ENCODE measurements around the gene PCP2. TPM values are rescaled to one million over a fixed set of nuclear protein-coding genes. Genes with fewer than 3 reads are reported as not detected.

The PCP2 gene
- total and polyA plus RNA-seq, 2 of the 13 experiments (the other 11 are each of a cell fraction or from before 2014, with no cell fraction given): 0.62 TPM; not detected in 1

DNA sequence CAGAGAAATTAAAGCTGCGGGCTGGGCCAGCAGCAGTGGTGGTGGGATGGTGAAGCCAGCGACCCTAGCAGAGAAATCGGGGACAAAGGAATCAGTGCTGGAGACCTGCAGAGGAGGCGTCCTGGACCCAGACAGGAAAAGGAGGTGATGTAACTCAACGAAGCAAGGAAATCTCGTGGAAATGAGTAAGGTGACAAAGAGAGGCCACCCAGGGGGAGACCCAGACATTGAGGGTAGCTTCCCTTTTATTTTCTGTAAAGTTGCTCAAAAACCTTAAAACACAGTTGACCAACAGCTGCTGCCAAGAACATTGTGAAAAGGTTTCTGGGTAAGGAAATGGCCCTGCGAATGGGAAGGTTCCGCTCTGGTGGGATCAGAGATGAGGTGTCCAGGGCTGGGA lies 22.1 kb upstream of the PCP2 start:
- no peaks in the 10 kb centered on the region for H4K20me1 ChIP-seq (ENCODE audit: insufficient read depth, low read length)
- no peaks in the 10 kb centered on the region for H3K79me2 ChIP-seq (ENCODE audit: insufficient read depth, low read length)
- no peak overlapping the region for H2AFZ ChIP-seq (ENCODE audit: low read length)
- no peak overlapping the region for H3K9ac ChIP-seq (ENCODE audit: insufficient read depth, low read depth, low read length)
- no peaks in the 10 kb centered on the region for H3K9me3 ChIP-seq (ENCODE audit: low read length)
- H3K36me3 ChIP-seq (replicated peaks in 1 of 2; ENCODE audit: control insufficient read depth in 1 of 2, insufficient read depth in 2 of 2, low read length in 2 of 2): no peaks in the 10 kb centered on the region
- 51% methylated on average over 8 of the region's 8 CpGs for WGBS (ENCODE audit: low lambda C conversion rate)
- ChIA-PET POLR2A (no interaction called here), CTCF (ENCODE audit: low intra/inter-chr PET ratio, low total read pairs) (no interaction called here)
- H3K4me2 ChIP-seq (ENCODE audit: low read depth, low read length): no peak overlapping the region
- H3K4me3 ChIP-seq (replicated peaks in 1 of 3; ENCODE audit: insufficient read depth in 1 of 3, low read depth in 2 of 3, low read length in 3 of 3): no peak overlapping the region
- intact Hi-C loops (cut with micrococcal nuclease; ENCODE audit: unreplicated experiment) (no loop called here), in situ Hi-C loops (cut with HindIII; ENCODE audit: extremely low pct_ligation_motif_present, low pct_unique_long_range_greater_than_20kb) (no loop called here)
- BruUV-seq (replicated peaks): no TSS peak
- ATAC-seq (no peak), FAIRE-seq (no peak), DNase-seq (ENCODE audit: low spot score) (no peak)
- H3K4me1 ChIP-seq (ENCODE audit: insufficient read depth, low read length): peaks cover 21% of the 10 kb centered on the region
- no peak overlapping the region for H3K27ac ChIP-seq (ENCODE audit: extremely low read length, insufficient read depth, low read length)
- TF ChIP-seq ZNF781 (CRISPR knock-in tag; IDR thresholded peaks at IDR 0.05; ENCODE audit: borderline replicate concordance, not compliant biosample characterization) (no peak), SKI (IDR thresholded peaks at IDR 0.05; ENCODE audit: partially characterized antibody) (no peak), ZNF616 (CRISPR knock-in tag; IDR thresholded peaks at IDR 0.05; ENCODE audit: low read depth) (no peak), MLX (CRISPR knock-in tag; IDR thresholded peaks at IDR 0.05) (no peak), SOX6 (IDR thresholded peaks at IDR 0.05) (no peak), SOX6 (CRISPR knock-in tag; IDR thresholded peaks at IDR 0.05) (no peak), NCOR1 (IDR thresholded peaks at IDR 0.05; ENCODE audit: borderline replicate concordance, low read length) (no peak), ZNF225 (CRISPR knock-in tag; IDR thresholded peaks at IDR 0.05) (no peak), ZNF619 (CRISPR knock-in tag; IDR thresholded peaks at IDR 0.05) (no peak), HNF1A (IDR thresholded peaks at IDR 0.05; ENCODE audit: low read depth) (no peak), HNF1A (CRISPR knock-in tag; IDR thresholded peaks at IDR 0.05; ENCODE audit: borderline replicate concordance) (no peak), HDAC1 (CRISPR knock-in tag; IDR thresholded peaks at IDR 0.05) (no peak)
- TF ChIP-seq, protein P1, sequence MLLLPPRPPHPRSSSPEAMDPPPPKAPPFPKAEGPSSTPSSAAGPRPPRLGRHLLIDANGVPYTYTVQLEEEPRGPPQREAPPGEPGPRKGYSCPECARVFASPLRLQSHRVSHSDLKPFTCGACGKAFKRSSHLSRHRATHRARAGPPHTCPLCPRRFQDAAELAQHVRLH (CRISPR knock-in tag; IDR thresholded peaks at IDR 0.05; ENCODE audit: borderline replicate concordance, low read depth): no peak
- H3K27me3 ChIP-seq (ENCODE audit: control insufficient read depth in 1 of 2, insufficient read depth in 2 of 2, low read length in 2 of 2): no peaks in the 10 kb centered on the region; a peak in 1 of 5 replicates
